HG02870 (cell line): ENCODE measurements around the gene PSENEN.

Source experiments
- ATAC-seq: cut with Tn5 transposase; IDR thresholded peaks from one replicate; pipeline ENCODE4 v1.9.1; 2021; ENCODE audit warnings: mild to moderate bottlenecking, moderate library complexity; ENCODE audit not compliant: unreplicated experiment

PSENEN gene

GRCh38 chr19:35733180-35734125, 12.0 kb upstream of the PSENEN start:
- ATAC-seq, result no peak

GRCh38 chr19:35734273-35734672, 11.2 kb upstream of the PSENEN start:
- ATAC-seq, result no peak

- ATAC-seq, result no peak
Measured at GRCh38 chr19:35734889-35735288, 10.6 kb upstream of the PSENEN start.

GRCh38 chr19:35736913-35737886, 8.3 kb upstream of the PSENEN start:
- no peak for ATAC-seq

- ATAC-seq, result no peak
Measured at GRCh38 chr19:35738021-35738886, 7.2 kb upstream of the PSENEN start.

- no peak for ATAC-seq
Measured at GRCh38 chr19:35738887-35739229, 6.6 kb upstream of the PSENEN start.

- ATAC-seq, result no peak
Measured at GRCh38 chr19:35739275-35740107, 6.0 kb upstream of the PSENEN start.

- ATAC-seq, result peak; percentile 12
Measured at GRCh38 chr19:35740108-35740422, 5.4 kb upstream of the PSENEN start.

GRCh38 chr19:35740423-35741202, 4.8 kb upstream of the PSENEN start:
- ATAC-seq, result peak; percentile 50

- ATAC-seq, result no peak
Measured at GRCh38 chr19:35741203-35741515, 4.3 kb upstream of the PSENEN start.

- ATAC-seq, result no peak
Measured at GRCh38 chr19:35742121-35742724, 3.2 kb upstream of the PSENEN start, which contains the start of gene IGFLR1. TSS of gene IGFLR1 (minus strand) at chr19:35742452. CDS start at chr19:35741180, 1,272 bp downstream.

- no peak for ATAC-seq
Measured at GRCh38 chr19:35743640-35744429, 1.6 kb upstream of the PSENEN start.

- ATAC-seq, result peak; percentile 42
Measured at GRCh38 chr19:35744430-35745327, 772 bp upstream of the PSENEN start.

GRCh38 chr19:35746087-35746462, 624 bp downstream of the PSENEN start:
- no peak for ATAC-seq

GRCh38 chr19:35746531-35746930, 1.1 kb downstream of the PSENEN start:
- ATAC-seq, result no peak

- peak; percentile 60 for ATAC-seq
Measured at GRCh38 chr19:35748106-35749020, 2.9 kb downstream of the PSENEN start, which contains the start of gene LIN37. TSS of gene LIN37 (plus strand) at chr19:35748576. CDS start at chr19:35748725, 149 bp downstream.
